Neural cell (in vitro differentiated cells): ENCODE data around the gene GSK3A. TPM values are rescaled to one million over a fixed set of nuclear protein-coding genes. Genes with fewer than 3 reads are reported as not detected.

Source experiments
- H2AFZ ChIP-seq: fragments of 200-600, 300-800 bp; sonication (generic), shearing (Covaris generic); 2 replicates; pipeline ENCODE4 v1.6.0; 2014; ENCODE audit warnings: low read depth, mild to moderate bottlenecking, antibody characterized with exemption, low read length, moderate library complexity
- H3F3A ChIP-seq: fragments of 200-600 bp; shearing (Covaris generic); 2 replicates; pipeline ENCODE4 v1.6.1; 2016; ENCODE audit warnings: mild to moderate bottlenecking, moderate library complexity, mixed read lengths, antibody characterized with exemption, low read length; ENCODE audit not compliant: insufficient read depth, poor library complexity, severe bottlenecking
- H3K27ac ChIP-seq: fragments of 200-600, 300-800 bp; sonication (generic), shearing (Covaris generic); 2 replicates; pipeline ENCODE4 v1.5.1; 2014; ENCODE audit warnings: mild to moderate bottlenecking, low read length, moderate library complexity
- H3K27me3 ChIP-seq: fragments of 300-800, 200-600 bp; sonication (generic), shearing (Covaris generic); 2 replicates; pipeline ENCODE4 v1.6.0; 2014; ENCODE audit warnings: mild to moderate bottlenecking, low read depth, low read length, moderate library complexity; ENCODE audit not compliant: insufficient read depth
- H3K36me3 ChIP-seq: fragments of 300-800, 200-600 bp; sonication (generic), shearing (Covaris generic); 2 replicates; pipeline ENCODE4 v1.5.1; 2014; ENCODE audit warnings: mild to moderate bottlenecking, antibody characterized with exemption, low read length, moderate library complexity; ENCODE audit not compliant: insufficient read depth
- H3K4me2 ChIP-seq: fragments of 300-800, 200-600 bp; sonication (generic), shearing (Covaris generic); 2 replicates; pipeline ENCODE4 v1.6.0; 2014; ENCODE audit warnings: mild to moderate bottlenecking, low read length
- H3K4me3 ChIP-seq: fragments of 300-800, 200-600 bp; sonication (generic), shearing (Covaris generic); 2 replicates; pipeline ENCODE4 v1.5.1; 2014; ENCODE audit warnings: mild to moderate bottlenecking, low read length, moderate library complexity
- H3K79me2 ChIP-seq: fragments of 200-600 bp; shearing (Covaris generic); replicated peaks from 2 replicates; pipeline ENCODE4 v1.6.0; 2014; ENCODE audit warnings: mild to moderate bottlenecking, low read length, moderate library complexity; ENCODE audit not compliant: insufficient read depth
- H3K9ac ChIP-seq: fragments of 300-800, 200-600 bp; sonication (generic), shearing (Covaris generic); 2 replicates; pipeline ENCODE4 v1.6.1; 2016; ENCODE audit warnings: mild to moderate bottlenecking, low read length, mixed read lengths
- H3K9me2 ChIP-seq: fragments of 200-600 bp; shearing (Covaris generic); 2 replicates; pipeline ENCODE4 v1.6.1; 2016; ENCODE audit warnings: mild to moderate bottlenecking, low read length, mixed read lengths; ENCODE audit not compliant: insufficient read depth
- H3K9me3 ChIP-seq: fragments of 200-600, 300-800 bp; sonication (generic), shearing (Covaris generic); 2 replicates; pipeline ENCODE4 v1.6.1; 2016; ENCODE audit warnings: mild to moderate bottlenecking, mixed run types, low read length, moderate library complexity, mixed read lengths
- H4K20me1 ChIP-seq: fragments of 200-600 bp; shearing (Covaris generic); 2 replicates; pipeline ENCODE4 v1.6.1; 2016; ENCODE audit warnings: mild to moderate bottlenecking, mixed run types; ENCODE audit not compliant: insufficient read depth
- CTCF ChIP-seq: fragments of 450-650 bp; IDR thresholded peaks from 2 replicates; pipeline ENCODE4 v1.5.1; 2014; ENCODE audit warnings: antibody characterized with exemption, mild to moderate bottlenecking, moderate library complexity; ENCODE audit not compliant: poor library complexity, severe bottlenecking
- EP300 ChIP-seq: fragments of 450-650 bp; conservative IDR thresholded peaks from 2 replicates; pipeline ENCODE4 v1.6.1; 2014; ENCODE audit warnings: antibody characterized with exemption, mild to moderate bottlenecking, moderate library complexity; ENCODE audit not compliant: poor library complexity, severe bottlenecking
- EZH2 ChIP-seq: fragments of 200-600, 300-800 bp; shearing (Covaris generic), sonication (generic); IDR thresholded peaks from 2 replicates; pipeline ENCODE4 v1.6.1; 2014; ENCODE audit warnings: antibody characterized with exemption, low read length, borderline replicate concordance, mild to moderate bottlenecking; ENCODE audit not compliant: insufficient read depth, poor library complexity, severe bottlenecking
- MXI1 ChIP-seq: fragments of 450-650 bp; conservative IDR thresholded peaks from 2 replicates; pipeline ENCODE4 v1.6.1; 2014; ENCODE audit warnings: antibody characterized with exemption, mild to moderate bottlenecking; ENCODE audit not compliant: poor library complexity, severe bottlenecking
- POLR2AphosphoS5 ChIP-seq: IDR thresholded peaks from 2 replicates; pipeline ENCODE4 v1.6.1; 2012
- RAD21 ChIP-seq: fragments of 450-650 bp; conservative IDR thresholded peaks from 2 replicates; pipeline ENCODE4 v1.6.1; 2014; ENCODE audit warnings: antibody characterized with exemption, mild to moderate bottlenecking, moderate library complexity
- REST ChIP-seq: IDR thresholded peaks from 2 replicates; pipeline ENCODE4 v1.6.1; 2012; ENCODE audit warnings: borderline replicate concordance
- SMC3 ChIP-seq: fragments of 450-650 bp; conservative IDR thresholded peaks from 2 replicates; pipeline ENCODE4 v1.6.1; 2014; ENCODE audit warnings: antibody characterized with exemption, mild to moderate bottlenecking, moderate library complexity; ENCODE audit not compliant: poor library complexity
- TAF1 ChIP-seq: IDR thresholded peaks from 2 replicates; pipeline ENCODE4 v1.6.1; 2012; ENCODE audit warnings: low read depth
- polyA plus RNA-seq: library from polyadenylated mRNA; depleted of rRNA; stranded (reverse); fragments of >200 nt; gene quantifications from 2 replicates; pipeline ENCODE4 v1.2.3, GENCODE V29; 2014

Gene GSK3A
- polyA plus RNA-seq, 1 donor from 2014 or later: 25.2 TPM

DNA sequence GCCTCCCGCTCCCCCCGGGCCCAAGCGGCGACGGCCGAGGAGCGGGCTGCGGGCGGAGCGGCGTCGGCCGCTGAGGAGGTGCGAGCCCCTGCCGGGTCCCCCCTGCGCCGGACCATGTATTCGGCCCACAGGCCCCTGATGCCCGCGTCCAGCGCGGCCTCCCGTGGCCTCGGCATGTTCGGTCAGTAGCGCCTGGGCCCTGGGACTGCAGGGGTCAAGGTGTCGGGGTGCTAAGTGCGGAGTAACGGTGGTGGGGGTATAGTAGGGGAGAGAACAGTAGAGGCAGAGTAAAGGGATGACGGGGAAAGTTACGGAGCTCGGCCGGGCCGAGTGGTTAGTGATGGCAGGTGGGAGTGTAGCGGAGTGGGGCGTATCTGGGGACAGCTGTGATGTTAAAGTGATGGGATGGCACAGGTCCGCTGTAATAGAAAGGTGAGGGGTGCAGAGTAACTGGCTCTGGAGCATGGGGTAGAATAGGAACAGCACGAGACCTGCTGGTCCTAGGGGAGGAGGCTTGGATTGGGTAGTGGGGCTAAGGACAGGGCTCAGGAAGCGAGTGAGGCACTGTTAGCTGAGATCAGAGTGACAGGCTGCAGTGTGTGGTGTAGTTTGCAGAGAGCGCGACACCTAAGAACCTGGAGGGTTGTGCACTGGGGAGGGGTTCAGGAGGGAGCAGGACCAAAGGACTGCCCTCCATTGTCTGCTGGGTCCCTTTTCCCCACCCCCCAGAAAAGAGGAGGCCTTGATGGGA lies 42.4 kb upstream of the GSK3A start:
- Histone ChIP-seq H3F3A (no peaks in the 10 kb centered on the region), H4K20me1 (peaks cover 10% of the 10 kb centered on the region), H3K36me3 (no peaks in the 10 kb centered on the region), H3K27ac (peak overlapping the region; percentile 82), H3K9ac (peak overlapping the region; percentile 93), H3K79me2 (peaks cover 32% of the 10 kb centered on the region), H3K9me3 (no peaks in the 10 kb centered on the region), H2AFZ (no peak overlapping the region), H3K27me3 (no peaks in the 10 kb centered on the region), H3K9me2 (no peaks in the 10 kb centered on the region), H3K4me3 (peak overlapping the region; percentile 95), H3K4me2 (peak overlapping the region; percentile 63)
- no peak for TF ChIP-seq TAF1
- no peak for TF ChIP-seq SMC3
- peak; percentile 27 for TF ChIP-seq MXI1
- TF ChIP-seq POLR2AphosphoS5: no peak

DNA sequence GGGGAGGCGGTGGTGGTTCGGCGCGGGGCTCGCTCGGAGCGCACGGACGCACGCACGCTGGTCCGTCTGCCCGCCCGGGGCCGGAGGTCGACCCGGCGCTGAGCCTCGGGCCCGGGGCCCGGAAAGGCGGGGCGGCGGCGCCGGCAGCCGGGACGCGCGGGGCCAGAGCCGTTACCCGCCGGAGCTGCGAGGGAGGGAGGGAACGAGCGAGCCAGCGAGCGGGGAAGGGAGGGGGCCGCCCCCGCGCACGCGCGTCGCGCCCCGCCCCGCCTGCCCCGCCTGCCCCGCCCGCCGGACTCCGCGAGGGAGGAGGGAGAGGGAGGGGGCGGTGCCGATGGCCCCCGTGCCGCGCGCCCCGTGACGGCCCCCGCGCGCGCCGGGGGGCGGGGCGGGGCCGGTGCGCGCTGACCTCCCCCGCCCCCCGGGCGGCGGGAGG lies 41.7 kb upstream of the GSK3A start:
- Histone ChIP-seq H3K9me2 (no peaks in the 10 kb centered on the region), H3K27me3 (no peaks in the 10 kb centered on the region), H3K27ac (peak overlapping the region; percentile 51), H3K4me2 (no peak overlapping the region), H3K36me3 (no peaks in the 10 kb centered on the region), H3K9me3 (no peaks in the 10 kb centered on the region), H3K79me2 (peaks cover 32% of the 10 kb centered on the region), H3F3A (no peaks in the 10 kb centered on the region), H2AFZ (no peak overlapping the region), H3K4me3 (no peak overlapping the region), H3K9ac (peak overlapping the region; percentile 65), H4K20me1 (peaks cover 10% of the 10 kb centered on the region)
- TF ChIP-seq MXI1 (no peak), POLR2AphosphoS5 (peak; percentile 11)

- Histone ChIP-seq H3K4me3 (peak overlapping the region; percentile 91), H3K4me2 (peak overlapping the region; percentile 99), H3K27me3 (no peaks in the 10 kb centered on the region), H3K9me3 (no peaks in the 10 kb centered on the region), H3F3A (no peaks in the 10 kb centered on the region), H3K36me3 (no peaks in the 10 kb centered on the region), H4K20me1 (peaks cover 10% of the 10 kb centered on the region), H3K9me2 (no peaks in the 10 kb centered on the region), H3K79me2 (peaks cover 32% of the 10 kb centered on the region), H3K27ac (peak overlapping the region; percentile 99), H3K9ac (peak overlapping the region; percentile 95), H2AFZ (no peak overlapping the region)
- no peak for TF ChIP-seq EZH2
- TF ChIP-seq SMC3: no peak
- peak; percentile 47 for TF ChIP-seq RAD21
- peak; percentile 22 for TF ChIP-seq EP300
- TF ChIP-seq MXI1: peak; percentile 53
- peak; percentile 66 for TF ChIP-seq REST
- peak; percentile 85 for TF ChIP-seq POLR2AphosphoS5
- TF ChIP-seq TAF1: peak; percentile 53
- peak; percentile 53 for TF ChIP-seq CTCF
Measured at GRCh38 chr19:42283188-42284065, 41.0 kb upstream of the GSK3A start.
